GM21360 (cell line): Measurements from ENCODE around the gene EEFSEC.

Experiments used
- ATAC-seq: cut with Tn5 transposase; IDR thresholded peaks from one replicate; pipeline ENCODE4 v1.9.1; 2021; ENCODE audit warnings: mild to moderate bottlenecking, moderate library complexity; ENCODE audit not compliant: unreplicated experiment

The EEFSEC gene

GRCh38 chr3:128240232-128240631 is 87.0 kb downstream of the EEFSEC start:
- ATAC-seq: no peak

- no peak for ATAC-seq
Observed at GRCh38 chr3:128241741-128242140, 88.5 kb downstream of the EEFSEC start.

GRCh38 chr3:128242818-128243601 is 89.7 kb downstream of the EEFSEC start:
- no peak for ATAC-seq

GRCh38 chr3:128243602-128244504 is 90.6 kb downstream of the EEFSEC start:
- no peak for ATAC-seq

DNA sequence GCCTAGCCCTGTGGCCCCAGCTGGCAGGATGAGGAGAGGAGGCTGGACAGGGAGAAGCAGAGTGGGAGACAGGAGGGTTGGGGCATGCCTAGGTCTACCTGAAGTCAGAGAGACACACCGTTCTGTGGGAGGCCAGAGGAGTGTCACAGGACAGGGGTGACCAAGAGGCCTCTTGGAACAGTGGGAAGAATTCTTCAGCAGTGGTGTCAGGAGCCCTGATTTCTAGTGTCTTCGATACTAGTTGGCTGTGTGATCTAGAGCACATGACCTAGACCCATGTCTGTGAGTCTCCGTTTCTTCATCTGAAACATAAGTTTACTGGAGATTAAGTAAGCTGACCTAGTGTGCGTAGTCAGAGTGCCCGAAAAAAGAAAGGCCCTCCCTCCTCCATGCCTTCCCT is 92.2 kb downstream of the EEFSEC start:
- no peak for ATAC-seq

DNA sequence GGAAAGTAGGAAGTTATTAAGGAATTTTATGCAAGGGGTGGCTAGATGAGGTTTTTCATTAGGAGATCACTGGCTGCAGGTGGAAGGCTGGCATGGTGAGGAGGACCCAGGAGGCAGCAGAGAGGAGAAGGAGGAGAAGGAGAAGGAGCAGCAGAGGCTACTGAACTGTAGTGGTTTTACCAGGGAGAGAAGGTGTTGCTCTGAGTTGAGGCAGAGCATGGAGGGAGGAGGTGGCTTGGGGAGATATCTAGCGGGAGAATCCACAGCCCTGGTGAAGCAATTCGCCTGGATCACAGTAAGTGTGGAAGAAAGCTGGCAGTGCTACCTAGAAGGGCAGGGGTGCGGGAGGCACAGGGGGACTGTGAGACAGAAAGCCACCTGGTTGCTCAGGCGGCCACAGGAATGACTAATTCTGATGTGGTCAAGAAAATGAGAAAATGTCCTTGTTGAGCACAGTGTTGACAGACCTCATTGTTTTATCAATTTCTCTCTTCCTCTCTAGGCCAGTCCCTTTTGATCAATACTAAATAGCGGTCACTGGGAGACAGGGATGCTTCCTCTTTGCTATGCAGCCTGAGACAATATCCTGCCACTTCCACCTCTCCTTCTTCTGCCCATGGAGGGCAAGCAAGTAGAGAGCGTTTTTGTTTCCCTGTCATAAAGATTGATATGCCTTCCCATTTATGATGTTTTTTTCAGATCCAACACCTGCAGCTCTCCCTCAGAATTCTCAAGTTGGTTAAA is 94.6 kb downstream of the EEFSEC start:
- ATAC-seq: no peak

- no peak for ATAC-seq
Observed at GRCh38 chr3:128252083-128252482, 98.8 kb downstream of the EEFSEC start.

GRCh38 chr3:128253150-128253549 is 99.9 kb downstream of the EEFSEC start:
- ATAC-seq: no peak

DNA sequence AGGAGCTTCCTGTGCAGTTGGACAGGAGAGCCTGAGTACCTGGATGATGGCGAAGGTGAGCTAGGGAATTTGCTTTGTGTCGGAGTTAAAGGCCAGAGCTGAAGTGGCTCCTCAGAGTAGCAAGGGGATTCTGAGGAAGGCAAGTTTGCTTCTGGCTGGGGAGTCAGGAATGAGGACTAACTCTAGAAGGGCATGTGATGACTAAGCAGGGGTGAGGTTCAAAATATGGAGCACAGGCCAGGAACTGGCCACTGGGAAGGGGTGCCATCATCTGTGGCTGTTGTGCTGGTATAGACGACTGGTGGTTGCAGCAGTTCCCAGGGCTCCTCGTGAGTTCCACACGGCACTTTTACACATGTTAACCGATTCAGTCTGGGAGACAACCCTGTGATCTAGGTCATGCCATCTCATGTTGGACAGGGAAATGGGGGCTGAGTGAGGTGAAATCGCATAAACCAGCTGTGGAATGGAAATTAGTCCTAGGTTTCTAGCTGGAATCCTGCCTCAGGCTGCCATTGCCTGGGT is 100.8 kb downstream of the EEFSEC start:
- ATAC-seq: no peak

DNA sequence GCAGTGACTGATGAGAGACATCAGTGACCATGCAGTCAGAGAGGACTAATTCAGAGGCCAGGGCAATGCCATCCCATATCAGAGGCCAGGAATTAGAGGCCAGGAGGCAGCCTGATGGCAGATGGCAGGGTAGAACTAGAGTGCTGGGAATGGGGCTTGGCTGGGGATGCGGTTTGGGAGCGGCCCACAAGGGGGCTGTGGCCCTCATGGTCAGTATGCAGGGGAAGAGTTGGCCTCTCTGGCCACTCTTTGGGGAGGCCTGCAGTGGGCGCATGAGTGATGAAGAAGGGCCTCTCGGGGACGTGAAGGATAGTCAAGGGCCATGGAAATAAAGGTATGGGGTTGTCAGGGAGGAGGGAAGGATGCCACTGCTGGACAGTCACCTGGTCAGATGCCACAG is 101.7 kb downstream of the EEFSEC start:
- ATAC-seq: no peak

DNA sequence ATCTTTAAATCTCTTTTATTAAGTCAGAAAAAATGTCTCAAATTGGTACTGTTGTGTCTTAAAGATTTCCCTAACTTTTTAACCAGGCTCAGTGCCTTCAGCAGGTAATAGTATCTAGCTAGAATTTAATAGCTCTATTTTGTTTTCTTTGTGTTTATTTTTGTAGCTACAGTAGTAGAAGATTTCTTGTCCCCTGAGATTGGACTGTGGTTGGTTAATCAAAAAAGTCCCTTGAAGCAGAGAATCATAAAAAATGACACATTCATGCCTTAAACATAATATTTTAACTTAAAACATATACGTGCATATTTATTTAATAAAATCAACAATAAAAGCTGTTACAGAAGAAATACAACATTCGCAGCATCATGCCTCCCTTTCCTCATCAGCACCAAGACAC is 102.8 kb downstream of the EEFSEC start:
- no peak for ATAC-seq

- no peak for ATAC-seq
Observed at GRCh38 chr3:128257632-128258031, 104.4 kb downstream of the EEFSEC start.

GRCh38 chr3:128260275-128260674 is 107.0 kb downstream of the EEFSEC start:
- no peak for ATAC-seq

- ATAC-seq: no peak
Observed at GRCh38 chr3:128262457-128262856, 109.2 kb downstream of the EEFSEC start.

DNA sequence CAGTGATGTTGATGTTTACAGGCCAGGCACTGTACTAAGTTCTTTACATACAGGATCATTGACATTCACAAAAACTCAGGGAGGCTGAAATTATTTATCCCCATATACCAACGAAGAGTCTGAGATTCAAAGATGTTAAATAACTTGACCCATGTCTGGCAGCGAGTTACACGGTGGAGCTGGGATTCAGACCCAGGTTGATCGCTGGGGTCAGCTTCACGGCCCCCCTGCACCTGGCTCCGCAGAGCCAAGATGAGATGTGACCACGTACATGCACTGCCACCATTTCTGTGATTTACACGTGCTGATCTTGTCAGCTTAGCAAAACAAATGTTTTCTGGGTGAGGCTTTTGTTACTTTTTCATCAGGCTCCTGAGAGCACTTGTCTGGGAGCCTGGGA is 109.8 kb downstream of the EEFSEC start:
- no peak for ATAC-seq

DNA sequence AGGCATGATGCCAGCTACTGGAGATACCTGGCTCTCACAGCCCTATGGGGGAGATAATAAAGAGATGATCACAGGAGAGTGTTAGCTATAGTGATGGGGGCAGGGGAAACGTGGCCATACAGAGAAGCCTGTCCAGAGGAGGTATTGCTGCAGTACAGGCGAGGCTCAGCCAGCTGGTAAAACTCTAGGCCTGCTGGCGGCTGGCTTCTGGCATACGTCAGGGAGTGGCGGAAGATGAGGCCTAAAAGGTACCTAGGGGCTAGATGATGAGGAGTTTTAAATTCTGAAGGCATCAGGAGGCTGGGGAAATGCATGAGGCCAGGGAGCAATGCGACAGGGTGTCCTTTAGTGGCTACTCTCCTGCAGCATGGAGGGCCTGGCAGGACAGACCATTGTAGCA is 110.7 kb downstream of the EEFSEC start:
- ATAC-seq: no peak

DNA sequence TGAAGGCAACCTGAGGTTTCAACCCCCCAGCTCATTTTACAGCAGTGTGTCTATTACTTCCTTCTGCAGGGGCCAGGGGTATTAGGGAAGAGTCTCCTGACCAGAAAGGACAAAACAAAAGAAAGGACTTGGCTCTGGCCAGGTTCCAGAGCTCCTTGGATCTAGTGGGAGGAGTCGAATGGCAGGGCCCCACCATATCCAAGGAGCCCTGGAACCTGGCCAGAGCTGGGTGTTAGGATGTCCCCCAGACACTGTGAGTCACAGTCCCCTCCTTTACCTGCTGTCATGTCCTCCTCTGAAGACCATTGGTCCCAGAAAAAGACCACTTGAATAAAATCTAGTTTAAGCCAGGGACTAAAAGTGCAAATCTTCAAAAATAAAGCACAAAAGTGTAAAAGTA is 113.2 kb downstream of the EEFSEC start:
- no peak for ATAC-seq

DNA sequence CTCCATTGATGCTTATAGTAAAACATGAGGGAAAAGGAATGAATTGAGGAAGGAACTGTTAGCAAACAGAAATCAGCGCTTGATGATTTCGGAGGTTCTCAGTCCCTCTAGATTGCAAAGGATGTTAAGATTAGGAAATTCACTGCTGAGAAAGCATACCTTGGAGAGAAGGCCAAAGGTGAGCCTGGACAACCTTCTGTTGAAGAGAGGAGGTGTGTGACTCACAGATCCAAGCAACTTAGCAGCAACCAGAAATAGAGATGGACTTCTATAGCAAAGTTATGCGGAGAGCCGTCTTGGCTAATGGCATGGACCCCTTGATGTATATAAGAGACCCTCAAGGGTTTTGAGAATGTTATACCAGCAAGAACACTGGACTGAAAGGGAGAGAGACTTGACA is 114.3 kb downstream of the EEFSEC start:
- no peak for ATAC-seq

GRCh38 chr3:128269006-128269775 is 115.9 kb downstream of the EEFSEC start:
- no peak for ATAC-seq

GRCh38 chr3:128269796-128270195 is 116.5 kb downstream of the EEFSEC start:
- no peak for ATAC-seq
